ENCODE data around the gene FGG. TPM values are rescaled to one million over a fixed set of nuclear protein-coding genes. Genes with fewer than 3 reads are reported as not detected.

Gene FGG
- total RNA-seq, 1 experiment from 2014 or later, result 5.8 TPM

GRCh38 chr4:154559494-154560418 is 52.7 kb downstream of the FGG start:
- DNase-seq (ENCODE audit: extremely low read depth, low read depth), result peak; percentile 41

DNA sequence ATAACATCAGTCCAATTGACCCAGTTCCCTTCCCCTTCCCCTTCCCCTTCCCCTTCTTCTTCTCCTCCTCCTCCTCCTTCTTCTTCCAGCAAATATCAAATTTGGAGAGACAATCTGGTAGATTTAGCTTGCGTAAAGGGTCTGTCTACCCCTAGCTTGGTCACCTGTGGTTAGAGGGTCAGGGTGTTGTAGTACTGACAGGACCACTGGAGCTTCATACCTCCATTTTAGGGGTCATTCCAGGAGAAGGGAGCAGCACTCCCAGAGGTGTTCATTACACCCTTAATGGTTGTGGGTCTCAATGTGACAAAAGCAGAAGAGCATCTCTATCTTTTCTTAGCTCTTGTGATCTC is 53.3 kb downstream of the FGG start:
- no peak for DNase-seq (ENCODE audit: extremely low read depth, low read depth)

Other genes with a start within 250 kb of the FGG start
- gene DCHS2, start 120.9 kb downstream of the FGG start, total RNA-seq (2014; rRNA removed; shearing (Covaris generic)), result 0.12 TPM in 1 of 2 replicates, not detected in the other
- gene PLRG1, start 62.3 kb downstream of the FGG start, total RNA-seq (2014; rRNA removed; shearing (Covaris generic)), result 111 and 116 TPM in 2 replicates
- 0.61 and 1.1 TPM in 2 replicates for gene FGB, start 49.6 kb downstream of the FGG start, total RNA-seq (2014; rRNA removed; shearing (Covaris generic))
- gene FGA, start 21.9 kb downstream of the FGG start, total RNA-seq (2014; rRNA removed; shearing (Covaris generic)), result not detected in 2 replicates
- gene LRAT, start 131.3 kb upstream of the FGG start, total RNA-seq (2014; rRNA removed; shearing (Covaris generic)), result 0.38 and 0.79 TPM in 2 replicates
- not detected in 2 replicates for gene RBM46, start 168.6 kb upstream of the FGG start, total RNA-seq (2014; rRNA removed; shearing (Covaris generic))

Measured in NCI-H460 (cell line).